HK-2 (cell line): ENCODE results near the gene ARSK.
"Not testable (repeated sequence)": the region's sequence is repeated elsewhere in the genome, so short reads cannot be mapped to it uniquely, and the experiment has no call there.

Source experiments
- DNase-seq: peaks from one replicate; pipeline ENCODE4 v3.0.0-alpha.2; 2018; ENCODE audit not compliant: unreplicated experiment

ARSK gene

DNA sequence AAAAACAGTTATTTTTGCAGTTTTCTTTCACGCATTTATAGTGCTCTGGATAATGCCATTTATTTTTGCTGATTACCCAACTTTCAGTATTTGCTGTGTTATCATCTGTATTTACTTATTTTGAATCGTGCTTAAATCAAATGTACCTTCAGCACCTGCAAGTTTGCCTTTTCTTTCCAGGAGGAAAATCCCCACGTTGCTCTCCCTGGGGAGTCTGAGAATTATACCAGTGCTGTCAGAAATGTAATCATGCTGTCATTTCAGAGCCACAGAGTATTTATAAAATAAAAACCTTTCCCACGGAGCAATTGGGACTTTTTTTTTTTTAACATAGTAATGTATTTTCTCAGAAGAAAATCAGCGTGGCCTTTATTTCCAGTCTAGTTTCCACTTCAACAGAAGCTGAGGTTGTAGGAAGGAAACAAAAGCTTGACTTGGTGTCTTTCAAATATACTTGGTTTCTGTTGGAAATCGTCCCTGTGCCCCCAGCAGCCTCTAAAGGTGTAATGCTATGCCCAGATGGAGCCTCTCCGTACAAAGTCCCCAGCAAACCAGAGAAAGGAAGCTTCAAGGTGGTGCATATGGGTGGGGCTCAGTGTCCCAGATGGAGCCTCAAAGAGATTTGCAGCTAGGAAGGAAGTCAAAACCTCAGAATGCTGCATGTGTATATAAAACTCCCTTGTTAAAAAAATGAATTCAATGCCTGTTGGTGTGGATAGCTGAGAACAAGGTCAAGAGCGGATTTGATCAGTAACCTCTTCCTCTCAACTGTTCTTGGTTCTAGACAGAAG lies 67.1 kb downstream of the ARSK start:
- no peak for DNase-seq

DNA sequence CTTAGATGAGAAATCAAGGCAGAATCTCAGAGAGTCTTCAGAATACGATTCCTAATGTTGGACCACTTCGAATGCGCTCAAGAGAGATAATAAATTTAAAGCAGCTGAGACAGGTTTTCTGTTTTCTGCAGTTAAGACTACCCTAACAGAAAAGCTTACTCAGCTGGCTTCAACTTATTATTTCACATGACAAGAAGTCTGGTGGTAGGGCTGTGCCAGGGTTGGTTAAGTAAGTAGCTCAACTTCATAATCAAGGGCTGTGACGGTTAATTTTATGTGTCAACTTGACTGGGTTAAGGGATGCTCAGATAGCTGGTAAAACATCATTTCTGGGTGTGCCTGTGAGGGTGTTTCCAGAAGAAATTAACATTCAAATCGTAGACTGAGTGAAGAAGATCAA lies 68.8 kb downstream of the ARSK start:
- DNase-seq = no peak

DNA sequence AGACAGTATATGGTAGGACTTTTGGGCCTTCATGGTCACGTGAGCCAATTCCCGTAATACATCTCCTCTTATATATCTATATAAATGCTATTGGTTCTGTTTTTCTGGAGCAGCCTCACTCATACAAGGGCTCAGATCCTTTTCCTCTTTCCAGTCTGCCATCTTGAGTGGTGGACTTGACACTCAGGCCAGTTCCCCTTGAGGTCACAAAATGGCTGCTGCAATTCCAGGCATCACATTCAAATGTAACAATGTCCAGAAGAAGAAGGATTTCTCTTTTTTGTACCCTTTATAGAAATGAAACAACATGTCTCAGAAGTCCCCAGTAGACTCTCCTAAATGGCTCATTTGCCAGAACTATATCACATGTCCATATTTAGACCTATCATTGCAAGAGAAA lies 69.5 kb downstream of the ARSK start:
- no peak for DNase-seq

DNA sequence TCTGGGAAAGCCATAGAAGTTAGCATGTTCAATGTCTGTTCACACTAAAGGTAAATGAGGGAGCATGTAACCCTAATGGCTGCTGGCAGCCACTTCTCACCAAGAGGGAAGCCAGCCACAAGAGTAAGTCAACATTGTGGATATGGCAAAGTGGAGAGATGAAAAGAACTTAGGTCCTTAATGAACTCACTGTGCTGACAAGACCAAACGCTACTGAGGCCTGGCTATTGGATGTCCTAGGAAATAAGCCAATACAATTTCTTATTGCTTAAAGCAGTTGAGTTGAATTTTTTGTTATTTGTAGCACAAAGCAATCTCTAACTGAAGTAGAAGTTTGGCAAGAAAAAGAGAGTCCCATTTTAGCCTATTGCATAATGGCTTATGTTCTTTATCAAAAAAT lies 71.8 kb downstream of the ARSK start:
- DNase-seq = no peak

DNA sequence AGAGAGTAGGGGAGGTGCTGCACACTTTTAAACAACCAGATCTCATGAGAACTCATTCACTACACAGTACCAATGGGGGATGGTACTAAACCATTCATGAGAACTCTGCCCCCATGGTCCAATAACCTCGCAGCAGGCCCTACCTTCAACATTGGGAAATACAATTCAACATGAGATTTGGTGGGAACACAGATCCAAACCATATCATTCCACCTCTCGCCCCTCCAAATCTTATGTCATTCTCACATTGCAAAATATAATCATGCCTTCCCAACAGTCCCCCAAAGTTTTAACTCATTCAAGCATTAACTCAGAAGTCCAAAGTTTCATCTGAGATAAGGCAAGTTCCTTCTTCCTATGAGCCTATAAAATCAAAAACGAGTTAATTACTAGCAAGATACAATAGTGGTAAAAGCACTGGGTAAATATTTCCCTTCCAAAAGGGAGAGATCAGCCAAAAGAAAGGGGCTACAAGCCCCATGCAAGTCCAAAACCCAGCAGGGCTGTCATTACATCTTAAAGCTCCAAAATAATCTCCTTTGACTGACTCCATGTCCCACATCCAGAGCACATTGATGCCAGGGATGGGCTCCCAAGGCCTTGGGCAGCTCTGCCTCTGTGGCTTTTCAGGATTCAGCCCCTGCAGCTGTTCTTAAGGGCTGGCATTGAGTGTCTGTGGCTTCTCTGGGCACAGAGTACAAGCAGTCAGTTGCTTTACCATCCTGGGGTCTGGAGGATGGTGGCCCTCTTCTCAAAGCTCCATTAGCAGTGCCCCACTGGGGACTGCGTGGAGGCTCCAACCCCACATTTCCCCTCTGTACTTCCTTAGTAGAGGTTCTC lies 73.3 kb downstream of the ARSK start:
- no peak for DNase-seq

DNA sequence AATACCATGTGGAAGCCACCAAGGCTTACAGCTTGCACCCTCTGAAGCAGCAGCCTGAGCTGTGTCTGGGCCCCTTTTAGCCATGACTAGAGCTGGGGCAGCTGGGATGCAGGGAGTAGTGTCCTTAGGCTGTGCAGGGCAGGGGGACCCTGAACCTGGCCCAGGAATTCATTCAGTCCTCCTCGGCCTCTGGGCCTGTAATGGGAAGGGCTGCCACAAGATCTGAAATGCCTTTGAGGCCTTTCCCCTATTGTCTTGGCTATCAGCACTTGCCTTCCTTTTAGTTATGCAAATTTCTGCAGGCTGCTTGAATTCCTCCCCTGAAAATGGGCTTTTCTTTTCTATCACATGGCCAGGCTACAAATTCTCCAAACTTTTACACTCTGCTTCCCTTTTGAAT lies 74.0 kb downstream of the ARSK start:
- DNase-seq = no peak

DNA sequence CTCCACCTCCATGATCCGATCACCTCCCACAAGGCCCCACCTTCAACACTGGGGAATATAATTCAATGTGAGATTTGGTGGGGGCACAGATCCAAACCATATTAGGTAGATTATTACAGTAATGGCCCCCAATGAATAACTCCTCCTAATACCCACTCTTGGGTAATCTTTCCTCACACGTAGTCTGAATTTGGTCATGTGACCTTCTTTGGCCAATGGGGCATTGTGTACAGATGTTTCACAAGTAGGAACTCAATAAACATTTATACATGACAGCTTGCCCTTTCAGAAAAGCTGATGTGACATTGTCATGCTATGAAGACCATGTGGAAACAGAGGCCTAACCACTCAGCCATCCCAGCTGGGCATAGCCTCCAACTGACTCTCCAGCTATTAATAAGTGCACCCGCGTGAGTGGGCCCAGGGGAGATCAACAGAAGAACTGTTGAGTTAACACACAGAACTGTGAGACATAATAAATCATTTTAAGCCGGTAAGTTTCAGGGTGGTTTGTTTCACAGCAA lies 75.6 kb downstream of the ARSK start:
- DNase-seq = no peak

DNA sequence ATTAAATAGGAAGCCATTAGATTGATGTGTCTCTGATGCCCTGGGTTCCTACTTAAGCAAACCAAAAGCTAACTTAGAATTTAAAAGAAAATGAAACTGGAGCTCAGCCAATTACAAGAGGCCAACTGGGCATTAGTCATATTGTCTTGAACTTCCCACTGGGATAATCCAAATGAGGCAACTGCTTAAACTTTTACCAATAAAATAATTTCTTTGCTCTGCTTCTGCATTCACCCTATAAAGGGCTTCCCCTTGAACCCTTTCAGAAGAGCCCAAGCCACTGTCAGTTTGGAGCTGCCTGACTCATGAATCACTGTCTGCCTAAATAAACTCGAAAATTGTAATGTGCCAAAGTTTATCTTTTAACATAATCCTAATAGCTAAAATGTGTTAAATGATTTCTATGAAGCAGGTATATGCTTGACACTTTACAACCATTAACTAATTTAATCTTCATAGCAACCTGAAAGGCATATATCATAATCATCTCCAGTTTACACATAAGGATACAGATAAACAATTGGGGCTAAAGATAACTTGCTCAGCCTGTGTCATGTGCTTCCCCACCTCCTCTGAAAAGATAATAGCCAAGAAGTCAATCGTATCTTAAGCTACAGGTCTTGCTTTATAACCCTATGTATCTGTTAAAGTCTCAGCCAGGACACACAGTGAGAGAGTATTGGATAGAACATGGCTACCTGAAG lies 76.5 kb downstream of the ARSK start:
- DNase-seq = peak; percentile 9

DNA sequence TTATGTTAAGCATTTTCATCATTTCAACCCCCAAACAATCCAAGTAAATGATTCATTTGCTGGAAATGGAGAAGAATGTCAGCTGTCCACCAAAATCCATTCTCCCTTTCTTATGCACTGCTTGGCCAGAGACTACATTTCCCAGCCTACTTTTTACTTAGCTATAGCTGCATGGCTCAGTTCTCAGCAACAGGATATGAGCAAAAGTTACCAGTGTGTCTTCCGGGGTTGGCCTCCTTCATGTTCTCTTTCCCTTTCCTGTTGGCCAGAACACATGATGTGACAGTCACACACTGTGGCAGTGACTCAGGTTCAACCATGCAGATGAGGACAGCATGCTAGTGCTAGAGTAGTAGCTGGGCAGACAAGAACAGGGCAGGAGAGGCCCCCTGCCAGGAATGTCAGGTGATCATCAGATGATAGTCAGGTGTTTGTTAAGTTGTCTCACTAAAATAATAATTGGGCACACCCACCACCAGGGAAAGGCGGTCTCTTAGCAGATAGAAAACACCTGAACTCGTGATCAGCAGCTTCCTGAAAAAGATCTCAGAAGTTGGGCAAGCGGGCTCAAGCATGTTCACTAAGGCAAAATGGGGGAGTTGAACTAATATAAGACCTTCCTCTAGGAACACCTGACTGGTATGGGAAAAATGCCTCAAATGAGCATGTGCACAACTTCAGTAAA lies 77.2 kb downstream of the ARSK start:
- DNase-seq = peak; percentile 64

DNA sequence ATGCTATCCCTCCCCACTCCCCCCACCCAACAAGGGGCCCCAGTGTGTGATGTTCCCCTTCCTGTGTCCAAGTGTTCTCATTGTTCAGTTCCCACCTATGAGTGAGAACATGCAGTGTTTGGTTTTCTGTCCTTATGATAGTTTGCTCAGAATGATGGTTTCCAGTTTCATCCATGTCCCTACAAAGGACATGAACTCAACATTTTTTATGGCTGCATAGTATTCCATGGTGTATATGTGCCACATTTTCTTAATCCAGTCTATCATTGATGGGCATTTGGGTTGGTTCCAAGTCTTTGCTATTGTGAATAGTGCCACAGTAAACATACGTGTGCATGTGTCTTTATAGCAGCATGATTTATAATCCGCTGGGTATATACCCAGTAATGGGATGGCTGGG lies 78.0 kb downstream of the ARSK start:
- DNase-seq = not testable (repeated sequence)

DNA sequence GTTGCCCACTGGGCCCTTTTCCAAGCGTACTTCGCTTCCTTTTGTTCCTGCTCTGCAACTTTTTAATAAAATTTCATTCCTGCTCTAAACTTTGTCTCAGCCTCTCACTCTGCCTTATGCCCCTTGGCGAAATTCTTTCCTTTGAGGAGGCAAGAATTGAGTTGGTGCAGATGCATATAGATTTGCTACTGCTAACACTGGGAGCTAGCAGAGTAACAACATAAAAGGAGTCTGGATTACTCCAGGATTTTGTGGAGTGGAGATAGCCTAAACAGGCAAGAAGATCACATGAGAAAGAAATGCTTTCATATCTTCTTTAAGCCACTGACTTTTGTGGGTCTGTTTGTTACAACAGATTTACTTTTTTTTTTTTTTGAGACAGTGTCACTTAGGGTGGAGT lies 78.8 kb downstream of the ARSK start:
- no peak for DNase-seq

DNA sequence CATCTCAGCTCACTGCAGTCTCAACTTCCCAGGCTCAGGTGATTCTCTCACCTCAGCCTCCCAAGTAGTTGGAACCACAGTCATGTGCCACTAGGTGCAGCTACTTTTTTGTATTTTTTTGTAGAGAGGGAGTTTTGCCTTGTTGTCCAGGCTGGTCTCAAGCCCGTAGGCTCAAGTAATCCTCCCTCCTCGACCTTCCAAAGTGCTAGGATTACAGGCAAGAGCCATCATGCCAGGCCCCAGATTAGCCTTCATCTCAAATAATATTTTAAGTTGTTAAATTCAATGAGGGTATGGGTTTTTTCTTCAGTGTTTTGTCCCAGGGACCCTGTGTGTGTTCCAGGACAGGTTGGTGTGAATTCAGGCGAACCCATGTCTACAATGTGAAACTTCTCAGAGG lies 79.2 kb downstream of the ARSK start:
- no peak for DNase-seq

DNA sequence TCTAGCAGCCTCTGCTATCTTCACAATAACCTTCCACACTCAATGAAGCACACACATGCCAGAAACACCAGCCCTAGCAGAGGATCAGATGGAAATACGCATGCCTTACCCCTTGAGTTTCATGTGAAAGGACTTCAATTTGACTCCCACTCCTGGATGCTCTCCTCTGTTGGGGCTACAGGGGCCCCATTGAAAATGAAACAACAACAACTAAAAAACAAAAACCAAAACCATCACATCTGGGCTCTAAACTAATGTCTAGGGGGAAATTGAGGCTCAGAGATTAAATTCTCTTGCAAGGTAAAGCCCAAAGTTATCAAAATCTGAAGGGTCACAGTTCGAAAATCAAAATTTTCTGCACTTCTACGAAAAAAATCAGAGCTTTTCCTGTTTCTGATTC lies 83.7 kb downstream of the ARSK start:
- no peak for DNase-seq

DNA sequence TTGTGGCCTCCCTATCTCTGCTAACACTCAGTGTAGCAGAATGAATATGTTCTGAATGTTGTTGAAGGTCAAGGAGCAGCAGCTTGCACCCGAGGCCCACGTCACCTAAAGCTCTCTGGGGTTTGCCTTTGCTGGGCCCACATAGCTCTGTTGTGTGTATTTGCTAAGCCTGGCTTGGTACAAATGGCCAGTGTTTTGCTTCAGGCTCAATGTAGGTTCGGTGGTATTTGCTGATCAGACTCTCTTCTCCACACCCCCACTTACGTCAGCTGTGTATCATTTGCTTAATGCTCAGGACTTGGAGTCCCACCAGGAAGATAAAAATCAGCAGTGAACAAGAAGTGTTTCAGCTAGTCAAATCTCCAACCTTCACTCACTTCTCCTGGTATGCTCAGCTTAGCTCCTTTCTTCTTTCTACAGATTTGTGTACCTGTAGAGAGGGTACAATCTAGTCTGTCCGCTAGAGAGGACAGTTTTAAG lies 86.9 kb downstream of the ARSK start:
- no peak for DNase-seq

DNA sequence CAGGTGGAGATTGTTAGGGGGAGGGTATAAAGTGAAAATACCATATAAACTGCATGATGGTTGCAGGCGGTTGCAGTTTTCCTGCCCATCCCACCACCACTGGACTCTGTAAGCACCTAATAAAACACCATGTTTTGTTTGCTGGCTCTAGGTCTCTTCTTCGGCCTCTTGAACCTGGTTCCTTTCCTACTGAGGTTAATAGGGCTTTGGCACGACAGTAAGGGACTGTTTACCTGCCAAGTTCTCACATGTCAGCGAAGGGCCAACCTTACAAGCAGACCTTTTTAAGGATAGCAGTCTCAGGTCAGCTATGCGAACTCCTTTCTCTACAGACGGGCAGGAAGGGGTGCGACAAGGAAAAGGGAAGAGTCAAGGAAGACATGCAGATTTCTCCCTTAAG lies 88.3 kb downstream of the ARSK start:
- DNase-seq = no peak

DNA sequence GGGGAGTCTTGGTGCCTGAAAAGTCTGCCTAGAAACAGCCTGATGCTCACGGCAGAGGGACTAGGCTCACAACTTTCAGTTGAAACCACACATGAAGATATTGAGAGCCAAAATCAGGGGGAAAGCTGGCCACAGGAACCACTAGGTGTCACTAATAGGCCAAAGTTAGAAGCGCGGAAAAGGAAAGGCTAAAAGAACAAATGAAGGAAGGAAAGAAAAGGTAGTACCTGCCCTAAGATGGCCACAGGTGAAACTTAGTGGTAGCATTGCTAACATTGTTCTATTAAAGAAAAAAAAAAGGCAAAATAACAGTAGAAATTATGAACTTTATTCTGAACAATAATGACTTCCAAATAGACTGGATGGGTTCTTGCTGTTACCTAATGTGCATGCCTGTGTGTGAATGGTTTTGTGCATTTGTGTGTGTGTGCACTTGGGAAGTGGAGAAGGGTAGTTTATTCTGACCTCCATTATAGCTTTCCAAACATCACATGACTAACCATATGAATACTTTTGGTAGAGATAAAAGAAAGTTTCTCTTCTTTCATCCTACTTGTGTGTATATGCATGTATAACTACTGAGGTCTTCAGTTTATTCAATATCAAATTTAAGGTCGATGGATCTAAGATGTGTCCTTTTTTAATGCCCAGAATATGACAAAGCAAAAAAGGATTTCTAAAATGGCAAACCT lies 89.6 kb downstream of the ARSK start:
- peak; percentile 23 for DNase-seq

DNA sequence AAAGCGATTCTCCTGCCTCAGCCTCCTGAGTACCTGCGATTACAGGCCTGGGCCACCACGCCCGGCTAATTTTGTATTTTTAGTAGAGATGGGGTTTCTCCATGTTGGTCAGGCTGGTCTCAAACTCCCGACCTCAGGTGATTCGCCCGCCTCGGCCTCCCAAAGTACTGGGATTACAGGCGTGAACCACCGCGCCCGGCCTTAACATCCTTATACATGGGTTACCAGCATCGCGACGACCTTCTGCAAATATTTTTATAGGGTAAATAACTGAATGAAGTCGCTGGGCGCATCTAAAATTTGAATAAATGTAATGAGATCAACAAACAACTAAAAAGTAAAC lies 91.3 kb downstream of the ARSK start:
- DNase-seq = not testable (repeated sequence)

DNA sequence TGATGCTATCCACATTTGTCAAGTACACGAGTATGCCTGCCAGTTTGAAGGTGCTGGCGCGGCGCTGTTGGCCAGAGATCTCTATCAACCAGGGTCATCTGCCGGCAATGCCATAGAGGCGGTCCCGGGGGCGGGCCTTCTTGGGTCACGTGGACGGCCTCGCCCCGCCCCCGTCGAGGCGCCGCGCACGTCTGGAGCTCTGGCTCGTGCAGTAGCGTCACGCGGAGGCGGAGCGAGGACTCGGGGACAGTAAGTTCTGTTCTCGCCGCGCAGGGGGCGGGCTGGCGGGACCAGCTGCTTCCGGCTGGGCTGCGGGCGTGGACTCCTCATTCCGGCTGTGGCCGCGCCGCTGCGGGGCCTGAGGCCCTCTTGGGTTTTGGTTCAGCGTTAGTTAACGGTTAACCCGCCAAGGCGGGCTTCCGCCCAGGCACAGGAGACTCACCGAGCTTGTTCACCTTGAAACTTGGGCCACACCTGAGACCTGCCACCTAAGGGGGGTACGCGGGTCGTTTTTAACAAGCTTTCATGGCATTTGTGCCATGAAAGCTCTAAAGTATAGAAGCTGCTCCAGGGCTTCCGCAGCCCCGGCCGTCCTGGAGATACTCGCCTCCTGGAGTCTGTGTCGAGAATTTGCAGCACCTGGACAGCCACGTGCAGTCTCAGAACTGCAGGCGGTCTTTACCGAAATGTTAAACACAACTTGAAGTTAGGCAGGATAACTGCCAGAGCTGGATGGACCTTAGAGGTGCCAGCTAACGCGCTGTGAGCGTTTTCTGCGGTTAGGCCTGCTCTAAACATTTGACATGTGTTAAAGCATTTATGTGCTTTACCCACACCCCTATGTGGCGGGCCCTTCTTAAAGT lies 91.9 kb downstream of the ARSK start, which contains the start of gene RFESD:
RFESD (plus strand) TSS at position 209 of the 863 bp plus-strand sequence. CDS start 5,495 bp downstream, outside the sequence.
- peak; percentile 95 for DNase-seq

DNA sequence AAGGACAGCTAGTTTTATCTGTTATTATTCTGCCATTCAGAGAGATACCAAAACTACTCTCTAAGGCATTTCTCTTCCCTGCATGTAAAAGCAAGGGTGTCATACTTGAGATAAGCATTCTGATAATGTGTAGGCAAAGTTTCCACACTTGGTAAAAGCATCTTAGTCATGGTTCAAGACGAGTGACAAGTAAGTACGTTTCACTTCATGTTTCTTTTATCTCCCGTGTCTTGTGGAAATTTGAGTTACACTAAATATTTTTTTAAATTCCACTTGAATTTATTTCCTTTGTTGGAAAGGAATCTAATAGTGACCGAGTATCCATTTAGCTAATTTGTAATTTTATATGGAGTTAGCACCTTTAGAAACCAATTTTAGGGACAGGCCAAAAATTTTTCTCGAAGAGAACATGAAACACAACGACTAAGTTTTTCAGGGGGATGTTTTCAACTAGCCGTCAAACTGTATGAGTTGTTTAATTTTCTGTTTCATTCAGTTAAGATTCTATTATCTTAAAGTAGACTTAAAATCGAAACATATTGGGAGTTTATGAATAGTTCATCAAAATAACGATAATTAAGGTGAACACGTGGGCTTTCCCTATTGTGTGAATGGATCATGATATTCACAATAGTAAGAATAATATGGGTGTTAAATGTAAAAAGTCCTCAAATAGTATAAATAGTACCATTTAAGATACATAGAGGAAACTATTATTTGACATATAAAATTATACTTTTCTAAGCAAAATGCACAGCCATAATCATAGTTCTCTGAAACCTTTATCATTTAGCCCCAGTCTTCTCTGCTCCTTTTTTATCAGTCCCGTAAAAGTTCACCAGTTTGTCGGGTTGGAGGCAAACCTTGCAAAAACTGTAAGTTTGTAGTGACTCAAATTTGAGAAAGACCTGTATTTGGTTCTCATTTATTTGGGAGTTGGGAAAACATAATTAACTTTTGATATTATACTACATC lies 93.3 kb downstream of the ARSK start:
- no peak for DNase-seq
